Heart left ventricle (tissue), 16 donors: ENCODE measurements around the gene SEL1L. TPM values are rescaled to one million over a fixed set of nuclear protein-coding genes. Genes with fewer than 3 reads are reported as not detected.
"Not testable (repeated sequence)": the region's sequence is repeated elsewhere in the genome, so short reads cannot be mapped to it uniquely, and the experiment has no call there.

Experiments used
- ATAC-seq, 4 donors: fragments of 200-7000 bp; cut with Tn5 transposase; one replicate each; pipeline ENCODE4 v1.9.1; 2020 to 2022; ENCODE audit warnings: moderate library complexity in 4 of 4, mild to moderate bottlenecking in 3 of 4, moderate number of reproducible peaks in 1 of 4
- DNase-seq, 5 donors: peaks; one replicate each; pipeline ENCODE4 v3.0.0-alpha.2; 2020
- H3K27ac ChIP-seq, 12 donors: fragments of 200-600 bp; sonication (generic) in 4 of 12; one replicate each; pipeline versions ENCODE4 v1.5.0 to v1.8.0; 2016 to 2022; ENCODE audit warnings: mild to moderate bottlenecking in 2 of 12
- H3K27me3 ChIP-seq, 9 donors: fragments of 200-600 bp; sonication (generic) in 2 of 9; one replicate each; pipeline versions ENCODE4 v1.5.1 to v1.8.0; 2016 to 2022; ENCODE audit warnings: mild to moderate bottlenecking in 3 of 9
- H3K36me3 ChIP-seq, 9 donors: fragments of 200-600 bp; sonication (generic) in 2 of 9; one replicate each; pipeline versions ENCODE4 v1.5.0 to v1.8.0; 2018 to 2022; ENCODE audit warnings: mild to moderate bottlenecking in 2 of 9
- H3K4me1 ChIP-seq, 12 donors: fragments of 200-600 bp; sonication (generic) in 4 of 12; one replicate each; pipeline versions ENCODE4 v1.5.0 to v1.8.0; 2016 to 2022; ENCODE audit warnings: mild to moderate bottlenecking in 3 of 12
- H3K4me3 ChIP-seq, 12 donors: fragments of 200-600 bp; sonication (generic) in 4 of 12; one replicate each; pipeline versions ENCODE4 v1.5.0 to v1.8.0; 2017 to 2022; ENCODE audit warnings: mild to moderate bottlenecking in 9 of 12, moderate library complexity in 4 of 12
- H3K9me3 ChIP-seq, 12 donors: fragments of 200-600 bp; sonication (generic) in 4 of 12; one replicate each; pipeline versions ENCODE4 v1.5.0 to v1.8.0; 2016 to 2022; ENCODE audit warnings: mild to moderate bottlenecking in 1 of 12
- CTCF ChIP-seq, 12 donors: fragments of 200-600 bp; sonication (generic) in 4 of 12; IDR thresholded peaks; one replicate each; pipeline versions ENCODE4 v1.5.0 to v1.8.0; 2018 to 2022; ENCODE audit warnings: antibody characterized with exemption in 12 of 12, mild to moderate bottlenecking in 5 of 12
- POLR2A ChIP-seq, 2 donors: fragments of 450-650 bp; IDR thresholded peaks; one replicate each; pipeline ENCODE4 v1.6.1; 2017; ENCODE audit warnings: antibody characterized with exemption in 2 of 2, mild to moderate bottlenecking in 2 of 2, moderate library complexity in 2 of 2
- WGBS, 4 donors: extraction: QIAGEN DNeasy Blood & Tissue Kit in 2 of 4; methylation state at CpG; one replicate each; pipeline versions ENCODE4 v1.1.5 to v1.1.7; 2013 to 2018; 5-methylcytosine and 5-hydroxymethylcytosine counted together
- intact Hi-C, 10 donors: fragments of 100-400 bp; cut with DNase I; formaldehyde crosslinking; loops; one replicate each; pipeline versions ENCODE4 v1.11.1 to v1.14.2; 2022
- polyA plus RNA-seq, 2 donors: library from polyadenylated mRNA; stranded (reverse); fragments of 200-250 nt; gene quantifications; one replicate each; pipeline ENCODE4 v1.2.3, GENCODE V29; 2013
- total RNA-seq, 9 donors: library from RNA; depleted of rRNA in 2 of 9; stranded (reverse); fragments of >200 nt in 2 of 9; fragmentation: NEBNext Ultra II Directional in 3 of 9; extraction: Animal tissue kit (Norgen Biotek cat#: 25700) in 3 of 9; gene quantifications; one replicate each; pipeline versions ENCODE4 v1.1.0 to v1.2.4, GENCODE V29; 2016 to 2023
- donor health status: ischemic (EF 13 %, LVEDD 7.1; RV severe dilation, severe dysfunction).
- donor health status: healthy with polysubstance abuse.
- donor health status: DM: no; HTN: yes; CAD: no.
- donor health status: DM: no; HTN: no; CAD: no.
- donor health status: ischemic (EF 25% LVEDD 6.9; RV normal size, moderate dysfunction).
- donor health status: ischemic (EF 25% LVEDD 5.7; RV mildly dilated, moderate dysfunction).
- donor health status: healthy.
- donor health status: DM: yes; HTN: yes; CAD: no.
- donor health status: ischemic (EF 35%, LVEDD 5.7; RV mildly dilated, moderate dysfunction).
- donor health status: nonischemic (EF 11% LVEDD 7.7; RV severe dilation, severe dysfunction).
- donor health status: DM: yes; HTN: yes; CAD: no.
- donor health status: PGD.
- donor health status: ischemic (EF 29% LVEDD 5.4; RV normal size, mild dysfunction).
- donor health status: nonischemic (EF 23%, LVEDD 6.1; RV moderate dilation, normal function).

SEL1L gene
- total and polyA plus RNA-seq, 11 donors, result 9.4 to 86.5 (median 57.1) TPM

- no peak for DNase-seq
Measured at GRCh38 chr14:81551471-81551870, 17.8 kb upstream of the SEL1L start.

GRCh38 chr14:81550001-81550637, 16.5 kb upstream of the SEL1L start:
- H3K36me3 ChIP-seq, result no peaks in the 10 kb centered on the region
- no peak for DNase-seq
- TF ChIP-seq POLR2A (IDR thresholded peaks at IDR 0.05) (no peak), CTCF (IDR thresholded peaks at IDR 0.05) (no peak)
- no peaks in the 10 kb centered on the region for H3K4me1 ChIP-seq
- intact Hi-C loops, result no loop called here
- H3K27me3 ChIP-seq, result no peaks in the 10 kb centered on the region
- no peaks in the 10 kb centered on the region for H3K9me3 ChIP-seq
- WGBS, 4 donors, result 65 to 74% (median 70%) methylated on average over 4 of the region's 4 CpGs
- no peak overlapping the region for H3K27ac ChIP-seq
- no peak overlapping the region for H3K4me3 ChIP-seq
- ATAC-seq, result no peak

More at GRCh38 chr14:81551471-81551870, 17.8 kb upstream of the SEL1L start:
- no peak for ATAC-seq
- Histone ChIP-seq H3K27ac (no peak overlapping the region), H3K4me3 (no peak overlapping the region), H3K27me3 (no peaks in the 10 kb centered on the region), H3K4me1 (no peaks in the 10 kb centered on the region), H3K36me3 (no peaks in the 10 kb centered on the region), H3K9me3 (no peaks in the 10 kb centered on the region)
- intact Hi-C loops, result no loop called here
- TF ChIP-seq POLR2A (IDR thresholded peaks at IDR 0.05), result no peak
- no peak for TF ChIP-seq CTCF (IDR thresholded peaks at IDR 0.05)
- 87 to 94% (median 93%) methylated on average over 3 of the region's 3 CpGs for WGBS, 4 donors

GRCh38 chr14:81541206-81541605, 7.6 kb upstream of the SEL1L start:
- intact Hi-C loops, result not testable (repeated sequence)

GRCh38 chr14:81537193-81537592, 3.5 kb upstream of the SEL1L start:
- peaks cover 0 to 4% (median 0%) of the 10 kb centered on the region in 12 donors for H3K9me3 ChIP-seq
- peaks cover 5 to 38% (median 22%) of the 10 kb centered on the region in 12 donors for H3K4me1 ChIP-seq
- WGBS, 4 donors, result 39 to 65% (median 51%) methylated on average over 2 of the region's 2 CpGs
- H3K36me3 ChIP-seq, result no peaks in the 10 kb centered on the region
- intact Hi-C loops, result no loop called here
- no peak for TF ChIP-seq CTCF (IDR thresholded peaks at IDR 0.05)
- TF ChIP-seq POLR2A (IDR thresholded peaks at IDR 0.05), result no peak
- ATAC-seq (no peak), DNase-seq (no peak)
- H3K4me3 ChIP-seq, result no peak overlapping the region
- H3K27ac ChIP-seq, result peak overlapping the region in 2 of 12 donors; percentile 52 to 69
- H3K27me3 ChIP-seq, result peaks cover 0 to 9% (median 0%) of the 10 kb centered on the region in 9 donors

More at GRCh38 chr14:81541206-81541605, 7.6 kb upstream of the SEL1L start:
- H3K4me3 ChIP-seq, H3K9me3 ChIP-seq, H3K27me3 ChIP-seq, DNase-seq, H3K27ac ChIP-seq, ATAC-seq, H3K36me3 ChIP-seq: not testable (repeated sequence)
- H3K4me1 ChIP-seq, result peaks cover 0 to 11% (median 5%) of the 10 kb centered on the region in 12 donors
- WGBS, 4 donors, result 82 to 95% (median 86%) methylated on average over 3 to 5 of the region's 5 CpGs
